ENCODE measurements around the gene PRKACB. TPM values are rescaled to one million over a fixed set of nuclear protein-coding genes. Genes with fewer than 3 reads are reported as not detected.

The PRKACB gene
- total and polyA plus RNA-seq, 2 of the 8 experiments (the other 6 are each of a cell fraction or from before 2014, with no cell fraction given) = 7.8 to 31.0 TPM

DNA sequence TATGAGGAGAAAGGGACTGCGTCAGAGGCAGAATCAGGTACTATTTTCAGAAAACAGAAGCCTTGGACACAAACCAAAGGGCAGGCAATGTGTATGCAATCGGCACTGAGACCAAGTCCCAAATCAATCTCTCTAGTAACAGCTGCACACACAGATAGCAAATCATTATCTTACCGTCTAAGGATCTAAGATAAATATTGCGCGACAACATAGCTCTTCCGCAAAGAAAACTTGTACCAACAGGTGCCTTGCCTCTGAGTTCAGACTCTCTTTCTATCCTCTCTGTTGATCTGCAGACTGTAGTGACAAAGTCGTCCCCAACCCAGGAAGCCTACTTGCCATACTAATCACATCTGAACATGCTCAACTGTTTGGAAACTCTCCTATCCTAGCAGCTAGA is 134.8 kb downstream of the PRKACB start:
- Histone ChIP-seq H3K27me3 (replicated peaks in 1 of 4; ENCODE audit: control insufficient read depth in 3 of 4, extremely low read depth in 1 of 4, insufficient read depth in 3 of 4, low read length in 3 of 4) (no peaks in the 10 kb centered on the region), H4K5ac (ENCODE audit: insufficient read length, low read depth, low read length) (no peak overlapping the region), H3K27ac (ENCODE audit: low read depth, low read length) (no peak overlapping the region), H2BK20ac (ENCODE audit: low read length) (no peak overlapping the region), H2BK5ac (ENCODE audit: low read depth, low read length) (no peak overlapping the region), H2AK5ac (ENCODE audit: low read depth, low read length) (no peak overlapping the region), H3K23me2 (ENCODE audit: low read depth, low read length) (no peaks in the 10 kb centered on the region), H2AFZ (ENCODE audit: low read length) (no peak overlapping the region), H3K4me3 (ENCODE audit: extremely low read depth in 1 of 4, insufficient read depth in 2 of 4, low read depth in 3 of 4, low read length in 4 of 4) (no peak overlapping the region), H4K20me1 (replicated peaks in 1 of 2; ENCODE audit: control insufficient read depth in 1 of 2, insufficient read depth in 2 of 2, low read length in 2 of 2) (no peaks in the 10 kb centered on the region), H2BK12ac (ENCODE audit: low read depth, low read length) (no peak overlapping the region), H3K9me3 (ENCODE audit: insufficient read depth in 2 of 2, low read depth in 1 of 2, low read length in 1 of 2) (no peaks in the 10 kb centered on the region), H3K79me2 (ENCODE audit: control insufficient read depth in 1 of 2, insufficient read depth in 2 of 2, low read length in 2 of 2) (no peaks in the 10 kb centered on the region), H3K14ac (ENCODE audit: insufficient read length) (no peak overlapping the region), H3K4me2 (ENCODE audit: insufficient read depth in 1 of 2, low read depth in 2 of 2, low read length in 2 of 2) (no peak overlapping the region), H3K56ac (replicated peaks; ENCODE audit: insufficient read length, low read depth, low read length) (no peak overlapping the region), H4K8ac (ENCODE audit: extremely low read depth, insufficient read depth, low read length) (no peak overlapping the region), H3K36me3 (ENCODE audit: control insufficient read depth in 2 of 4, insufficient read depth in 4 of 4, low read length in 3 of 4) (no peaks in the 10 kb centered on the region), H2BK120ac (replicated peaks; ENCODE audit: low read depth, low read length) (no peak overlapping the region), H3K23ac (ENCODE audit: insufficient read length) (no peak overlapping the region), H2BK15ac (ENCODE audit: low read length) (no peak overlapping the region), H3K79me1 (ENCODE audit: low read depth, low read length) (no peaks in the 10 kb centered on the region), H3K4me1 (replicated peaks in 1 of 4; ENCODE audit: control insufficient read depth in 3 of 4, insufficient read depth in 4 of 4, low read length in 3 of 4) (no peaks in the 10 kb centered on the region), H3K4ac (replicated peaks; ENCODE audit: insufficient read length, low read depth, low read length) (no peak overlapping the region), H3K9ac (replicated peaks in 1 of 4; ENCODE audit: extremely low read depth in 1 of 4, low read depth in 3 of 4, low read length in 3 of 4) (no peak overlapping the region), H4K91ac (replicated peaks; ENCODE audit: insufficient read length, low read length) (no peak overlapping the region), H3K18ac (ENCODE audit: extremely low read depth, low read length) (no peak overlapping the region)
- POLR2A ChIA-PET (ENCODE audit: partially characterized antibody) = no interaction called here
- DNase-seq (ENCODE audit: low read depth in 1 of 2, low spot score in 2 of 2) (no peak), FAIRE-seq (no peak)
- WGBS, 2 experiments (ENCODE audit: extremely low coverage in 1 of 2, insufficient coverage in 1 of 2, insufficient read length in 1 of 2, insufficient replicate concordance in 2 of 2, low coverage in 1 of 2, low lambda C conversion rate in 2 of 2, missing lambda C conversion rate in 1 of 2) = 79% methylated on average over 7 of the region's 7 CpGs; no CpG with 5 or more reads in 1 of the 2 experiments
- no peak for TF ChIP-seq JUN (IDR thresholded peaks at IDR 0.05; ENCODE audit: low read depth, low read length)
- TF ChIP-seq ASH2L (IDR thresholded peaks at IDR 0.05; ENCODE audit: low read length) = no peak
- TF ChIP-seq SP2 (IDR thresholded peaks at IDR 0.05; ENCODE audit: low read length) = no peak
- no peak for TF ChIP-seq FOSL1 (IDR thresholded peaks at IDR 0.05; ENCODE audit: insufficient read depth, low read depth, low read length)
- CTCF ChIA-PET (ENCODE audit: partially characterized antibody) = no interaction called here

Measured in H1 (cell line).